Esophagus mucosa (tissue), 1 donor: ENCODE measurements around the gene AOC1. TPM values are rescaled to one million over a fixed set of nuclear protein-coding genes. Genes with fewer than 3 reads are reported as not detected.
A peak's percentile ranks its signal among the peaks of the same experiment; 100 is the strongest.

ENCODE experiments used
- ATAC-seq: fragments of 200-7000 bp; cut with Tn5 transposase; one replicate; pipeline ENCODE4 v1.9.1; 2020
- total RNA-seq: library from RNA; stranded (reverse); gene quantifications from one replicate; pipeline ENCODE4 v1.2.4, GENCODE V29; 2023
- donor health status: DM: yes; HTN: yes; CAD: no.

Gene AOC1
- total RNA-seq, 1 donor from 2014 or later: 6.3 TPM

DNA sequence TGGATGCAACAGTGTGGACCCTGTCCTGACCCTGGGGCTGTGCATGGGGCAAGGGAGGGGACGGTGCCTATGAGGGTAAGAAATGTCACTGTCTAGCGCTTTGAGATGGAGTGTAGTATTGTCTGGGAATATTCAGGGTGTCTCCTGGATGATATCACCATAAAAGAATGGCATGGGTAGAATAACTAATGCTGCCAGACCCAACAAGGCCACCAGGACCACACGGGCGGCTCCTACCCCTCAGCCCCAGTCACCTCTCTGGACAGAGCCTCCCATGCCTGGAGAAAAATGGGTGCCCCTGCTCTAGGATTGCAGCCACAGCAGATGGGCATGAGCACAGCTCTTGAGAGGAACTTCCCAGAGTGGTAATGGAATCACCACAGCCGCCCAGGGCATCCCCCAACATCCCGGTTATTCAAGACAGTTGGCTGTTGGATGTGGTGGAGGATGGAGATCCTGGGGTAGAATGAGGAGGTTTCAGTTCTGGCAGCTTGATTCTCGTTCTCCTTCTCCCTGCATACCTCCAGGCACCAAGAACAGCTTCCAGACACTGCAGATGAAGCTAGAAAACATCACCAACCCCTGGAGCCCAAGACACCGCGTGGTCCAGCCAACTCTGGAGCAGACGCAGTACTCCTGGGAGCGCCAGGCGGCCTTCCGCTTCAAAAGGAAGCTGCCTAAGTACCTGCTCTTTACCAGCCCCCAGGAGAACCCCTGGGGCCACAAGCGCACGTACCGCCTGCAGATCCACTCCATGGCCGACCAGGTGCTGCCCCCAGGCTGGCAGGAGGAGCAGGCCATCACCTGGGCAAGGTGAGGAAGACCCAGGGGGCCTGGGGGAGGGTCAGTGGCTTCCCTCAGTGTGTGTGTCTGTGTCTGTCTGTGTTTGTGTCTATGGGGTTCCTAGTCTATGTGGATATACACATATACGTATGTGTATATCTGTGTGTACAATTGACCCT, 6.2 kb downstream of the AOC1 start:
- no peak for ATAC-seq

DNA sequence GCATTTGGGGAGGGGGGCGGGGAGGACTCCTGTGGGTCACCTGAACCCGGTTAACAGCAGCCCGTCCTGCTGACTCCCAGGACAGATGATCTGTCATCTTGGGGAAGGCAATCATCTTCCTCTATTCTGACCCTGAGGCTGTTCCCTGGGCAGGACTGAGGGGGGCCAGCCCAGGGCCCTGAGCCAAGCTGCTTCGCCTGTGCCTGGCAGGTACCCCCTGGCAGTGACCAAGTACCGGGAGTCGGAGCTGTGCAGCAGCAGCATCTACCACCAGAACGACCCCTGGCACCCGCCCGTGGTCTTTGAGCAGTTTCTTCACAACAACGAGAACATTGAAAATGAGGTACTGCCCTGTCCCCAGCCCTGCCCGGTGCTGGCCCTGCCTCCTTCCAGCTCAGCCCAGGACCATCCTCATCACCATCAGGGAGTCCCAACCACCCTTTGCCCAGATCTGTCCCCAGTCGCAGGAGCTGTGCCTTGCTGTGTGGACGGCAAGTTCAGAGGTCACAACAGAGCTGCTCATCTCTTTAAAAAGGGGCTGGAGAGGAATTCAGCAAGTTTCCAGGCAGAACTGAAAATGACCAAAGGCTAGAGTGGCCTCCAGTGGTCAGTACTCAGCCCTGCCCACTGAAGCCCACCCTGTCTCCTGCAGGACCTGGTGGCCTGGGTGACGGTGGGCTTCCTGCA, 8.1 kb downstream of the AOC1 start:
- no peak for ATAC-seq

DNA sequence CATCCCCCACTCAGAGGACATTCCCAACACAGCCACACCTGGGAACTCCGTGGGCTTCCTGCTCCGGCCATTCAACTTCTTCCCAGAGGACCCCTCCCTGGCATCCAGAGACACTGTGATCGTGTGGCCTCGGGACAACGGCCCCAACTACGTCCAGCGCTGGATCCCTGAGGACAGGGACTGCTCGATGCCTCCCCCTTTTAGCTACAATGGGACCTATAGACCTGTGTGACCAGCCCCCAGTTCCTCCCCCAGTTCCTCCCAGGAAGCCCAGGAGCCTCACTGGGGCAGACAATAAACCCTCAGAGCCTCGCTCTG, 8.6 kb downstream of the AOC1 start:
- ATAC-seq: no peak

DNA sequence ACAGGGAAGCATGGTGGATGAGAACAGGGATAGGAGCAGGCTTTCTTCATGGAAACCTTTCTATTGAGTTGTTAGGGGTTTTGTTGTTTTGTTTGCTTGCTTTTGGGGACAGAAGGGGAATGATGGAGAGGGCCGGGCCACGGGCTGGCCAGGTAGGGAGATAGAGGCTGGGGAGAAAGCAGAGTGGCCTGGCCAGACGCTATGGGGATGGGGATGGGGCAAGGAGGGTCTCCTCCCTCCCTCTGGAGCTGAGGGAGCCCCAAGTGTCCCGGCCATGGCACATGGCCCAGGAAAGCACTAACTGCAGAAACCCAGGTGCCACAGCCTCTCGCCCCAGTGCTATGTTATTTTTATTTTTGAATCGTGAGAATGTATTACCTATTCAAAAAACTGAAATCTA, 10.0 kb downstream of the AOC1 start:
- ATAC-seq: no peak

DNA sequence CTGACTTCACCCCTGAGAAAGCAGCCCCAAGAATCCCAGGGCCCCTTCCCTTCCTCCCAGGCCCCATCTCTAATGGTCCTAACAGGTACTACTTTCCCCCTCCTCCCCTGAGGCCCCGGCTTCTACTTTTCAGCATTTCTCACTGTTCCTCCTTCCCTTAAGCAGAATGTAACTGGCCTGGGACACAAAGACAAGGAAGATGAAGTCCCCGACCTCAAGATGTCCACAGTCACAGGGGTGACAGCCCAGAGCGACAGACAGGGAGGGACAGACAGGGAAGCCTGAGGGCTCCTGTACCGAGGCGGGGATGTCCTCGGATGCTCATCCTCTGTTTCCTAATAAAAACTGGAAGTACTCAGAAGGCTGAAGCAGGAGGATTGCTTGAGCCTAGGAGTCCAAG, 11.6 kb downstream of the AOC1 start:
- no peak for ATAC-seq

DNA sequence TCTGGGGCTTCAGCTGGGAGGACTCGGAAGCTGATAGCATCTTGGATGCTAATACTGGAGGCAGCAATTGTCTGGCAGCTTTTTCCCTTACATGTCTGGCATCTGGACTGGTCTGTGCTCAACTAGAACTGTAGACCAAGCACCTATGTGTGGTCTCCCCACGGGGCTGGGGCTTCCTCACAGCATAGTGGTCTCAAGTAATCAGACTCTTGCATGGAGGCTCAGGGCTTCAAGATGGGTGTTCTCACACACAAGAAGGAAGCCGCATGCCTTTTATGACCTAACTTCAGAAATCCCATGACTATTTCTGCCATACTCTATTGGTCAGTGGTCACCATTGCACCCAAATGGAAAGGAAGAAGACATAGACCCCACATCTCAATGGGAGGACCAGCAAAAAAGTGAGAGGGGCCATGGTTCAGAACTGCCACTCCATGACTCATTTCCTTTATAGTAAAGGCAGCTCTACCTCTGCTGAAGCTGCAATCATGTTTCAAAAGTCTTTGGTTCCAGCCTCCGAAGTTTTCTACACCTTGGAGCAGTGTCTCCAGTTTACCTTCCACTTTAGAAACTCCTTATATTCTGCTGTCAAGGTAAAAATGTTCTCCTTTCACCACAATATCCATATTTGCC, 14.7 kb downstream of the AOC1 start:
- no peak for ATAC-seq

DNA sequence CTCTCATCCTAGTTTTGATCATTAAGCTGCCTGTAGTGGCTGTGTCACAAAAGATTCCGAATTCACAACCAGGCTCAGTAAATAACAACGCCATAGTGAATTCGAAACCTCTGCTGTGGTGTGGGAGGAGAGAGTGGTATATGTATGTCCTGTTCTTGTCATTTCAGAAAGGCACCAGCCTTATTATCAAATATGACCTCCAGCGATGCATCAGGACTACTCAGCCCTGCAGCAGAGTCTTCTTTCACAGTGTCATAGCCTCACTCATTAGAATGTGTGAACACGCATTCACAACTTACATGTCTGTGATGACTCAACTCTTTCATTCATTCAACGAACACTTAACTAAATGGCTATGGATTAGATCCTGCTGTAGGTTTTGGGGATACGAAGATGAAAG, 15.3 kb downstream of the AOC1 start:
- ATAC-seq: no peak

DNA sequence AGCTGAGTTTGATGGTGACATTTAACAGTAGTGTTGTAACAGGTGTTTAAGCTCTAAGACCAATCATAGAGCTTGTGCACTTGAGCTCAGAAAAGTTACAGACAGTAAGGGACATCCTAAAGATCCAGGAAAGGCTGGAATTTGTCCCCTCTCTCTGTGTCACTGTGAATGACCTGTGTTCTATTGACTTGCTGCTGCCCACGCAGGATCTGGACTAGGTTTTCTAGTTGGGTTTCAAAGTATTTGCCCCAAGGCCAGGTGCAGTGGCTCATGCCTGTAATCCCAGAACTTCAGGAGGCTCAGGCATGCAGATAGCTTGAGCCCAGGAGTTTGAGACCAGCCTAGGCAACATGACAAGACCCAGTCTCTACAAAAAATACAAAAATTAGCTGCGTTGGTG, 17.1 kb downstream of the AOC1 start:
- no peak for ATAC-seq

DNA sequence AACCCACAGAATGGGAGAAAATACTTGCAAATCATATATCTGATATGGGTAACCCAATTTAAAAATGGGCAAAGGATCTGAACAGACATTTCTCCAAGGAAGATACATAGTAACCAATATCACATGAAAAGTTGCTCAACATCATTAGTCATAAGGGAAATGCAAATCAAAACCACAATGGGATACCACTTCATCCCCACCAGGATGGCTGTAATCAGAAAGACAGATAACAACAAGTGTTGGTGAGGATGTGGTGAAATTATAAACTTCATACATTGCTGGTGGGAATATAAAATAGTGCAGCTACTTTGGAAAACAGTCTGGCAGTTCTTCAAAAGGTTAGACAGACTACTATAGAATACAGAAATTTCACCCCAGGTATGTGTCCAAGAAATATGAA, 19.3 kb downstream of the AOC1 start:
- ATAC-seq: no peak

DNA sequence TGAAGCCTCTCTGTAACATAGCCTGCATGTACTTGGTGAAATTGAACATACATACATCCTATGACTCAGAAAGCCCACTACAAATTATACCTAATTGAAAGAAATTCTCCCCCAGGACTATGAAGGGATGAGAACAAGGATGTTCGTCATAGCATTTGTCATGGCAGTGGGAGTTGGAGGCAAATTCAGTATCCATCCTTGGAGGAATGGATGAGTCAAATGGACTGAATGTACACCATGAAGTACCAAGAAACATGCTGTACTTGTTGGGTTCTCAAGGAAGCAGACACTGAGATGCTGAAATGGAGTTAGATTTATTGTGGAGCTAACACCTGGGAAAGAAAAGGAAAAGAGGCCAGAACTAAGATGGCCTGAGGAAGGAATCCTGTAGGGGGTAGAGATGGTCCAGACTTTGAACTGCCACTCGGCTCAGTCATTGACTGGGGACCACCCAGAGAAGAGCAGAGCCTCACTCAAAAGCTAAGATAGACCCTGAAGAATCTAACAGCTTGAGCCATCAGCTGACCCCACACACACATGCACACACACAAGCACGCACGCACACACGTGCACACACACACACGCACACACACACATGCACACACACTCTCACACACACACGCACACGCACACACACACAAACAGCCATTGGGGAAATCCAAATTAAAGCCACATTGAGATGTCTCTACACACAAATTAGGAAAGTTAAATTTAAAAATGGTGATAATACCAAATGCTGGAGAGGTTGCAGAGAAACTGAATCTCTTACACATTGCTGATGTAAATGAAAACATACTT, 22.3 kb downstream of the AOC1 start:
- no peak for ATAC-seq

DNA sequence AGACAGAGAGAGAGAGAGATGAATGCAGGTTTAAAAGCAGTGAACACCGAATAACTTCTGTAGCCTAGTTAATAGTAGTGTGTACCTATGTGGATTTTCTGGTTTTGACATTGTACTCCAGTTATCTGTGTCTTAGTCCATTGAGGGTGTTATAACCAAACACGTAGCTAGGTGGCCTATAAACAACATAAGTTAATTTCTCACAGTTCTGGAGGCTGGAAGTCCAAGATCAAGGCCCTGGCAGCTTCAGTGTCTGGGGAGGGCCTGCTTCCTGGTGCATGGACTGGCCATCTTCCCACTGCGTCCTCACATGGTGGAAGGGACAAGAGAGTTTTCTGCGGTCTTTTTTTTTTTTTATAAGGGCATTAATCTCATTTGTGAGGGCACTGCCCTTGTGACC, 23.5 kb downstream of the AOC1 start:
- no peak for ATAC-seq

DNA sequence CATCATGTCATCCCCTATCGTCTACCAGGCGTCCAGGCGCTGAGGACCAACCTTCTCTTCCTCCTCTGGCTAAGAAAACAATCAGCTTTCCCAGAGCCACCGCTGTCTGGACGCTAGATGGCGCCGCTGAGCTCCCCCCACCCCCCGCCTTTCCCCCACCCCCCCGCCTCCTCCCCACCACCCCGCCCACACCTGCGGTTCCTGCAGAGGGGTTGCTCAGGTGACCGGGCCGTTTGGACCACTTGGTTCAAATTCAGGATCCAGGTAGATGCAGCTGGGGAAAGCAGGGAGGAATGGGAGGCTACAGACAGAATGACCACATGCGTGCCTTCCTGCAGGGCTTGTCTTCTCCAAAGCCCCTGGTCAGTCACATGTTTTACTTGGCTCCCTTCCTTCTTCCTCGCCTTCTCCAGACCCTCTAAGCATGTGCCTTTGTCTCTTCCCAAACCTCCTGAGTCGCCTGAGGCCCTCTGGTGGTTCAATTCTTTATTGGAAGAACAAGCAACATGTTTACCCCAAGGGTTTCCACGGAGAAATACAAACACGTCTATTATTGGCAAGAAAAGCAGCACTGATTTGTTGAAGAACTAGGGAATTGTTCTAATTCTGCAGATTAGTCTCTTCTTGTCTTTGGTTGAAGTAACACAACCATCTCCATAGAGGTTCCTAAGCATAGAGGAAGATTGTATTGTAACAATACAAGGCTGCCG, 24.7 kb downstream of the AOC1 start:
- no peak for ATAC-seq

DNA sequence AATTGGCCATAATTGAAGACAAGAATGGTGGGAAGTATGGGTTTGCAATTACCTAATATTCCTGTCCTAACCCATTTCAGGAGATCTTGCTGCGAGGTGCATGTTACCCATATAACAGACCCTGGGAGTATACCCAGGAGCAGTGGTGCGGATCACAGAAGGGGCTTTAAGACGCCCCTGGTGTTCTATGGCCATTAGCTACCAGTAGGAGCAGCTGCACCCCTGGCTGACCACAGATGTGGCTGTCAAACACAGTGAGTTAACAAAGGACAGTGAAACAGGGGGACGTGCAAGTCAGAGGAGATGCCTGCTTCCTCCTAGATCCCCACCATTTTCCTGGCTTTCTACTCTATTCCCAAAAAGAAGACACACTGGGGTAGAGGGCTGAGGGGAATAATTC, 25.2 kb downstream of the AOC1 start:
- ATAC-seq: no peak

DNA sequence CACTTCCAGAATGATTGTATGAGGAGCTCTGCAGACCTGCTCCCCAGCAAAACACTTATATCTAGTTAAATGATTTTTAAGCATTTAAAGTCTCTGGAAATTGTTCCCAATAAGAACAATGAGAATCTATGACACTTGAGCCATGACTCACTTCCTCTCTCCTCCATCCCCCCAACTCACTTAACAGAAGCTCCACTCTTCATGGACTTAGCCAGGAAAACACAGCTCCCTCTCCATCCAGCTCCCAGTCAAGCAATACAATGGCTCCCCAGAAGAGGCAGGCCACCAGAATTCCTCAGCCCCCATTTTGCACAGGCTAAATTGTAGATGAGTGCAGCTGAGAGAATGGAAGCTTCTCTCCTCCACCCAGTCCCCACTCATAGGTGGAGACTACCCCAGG, 27.0 kb downstream of the AOC1 start:
- no peak for ATAC-seq

DNA sequence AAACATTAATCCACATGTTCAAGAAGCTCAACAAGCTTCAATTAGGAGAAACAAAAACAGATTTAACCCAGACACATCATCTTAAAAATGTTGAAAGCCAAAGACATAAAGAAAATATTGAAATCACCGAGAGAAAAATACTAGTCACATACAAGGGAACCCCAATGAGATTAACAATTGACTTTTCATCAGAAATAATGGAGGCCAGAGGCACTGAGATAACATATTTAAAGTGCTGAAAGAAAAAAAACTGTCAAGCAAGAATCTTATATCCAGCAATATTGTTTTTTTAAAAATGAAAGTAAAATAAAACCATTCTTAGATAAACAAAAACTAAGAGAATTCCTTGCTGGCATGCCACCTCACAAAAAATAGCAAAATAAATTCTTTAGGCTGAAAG, 28.9 kb downstream of the AOC1 start:
- no peak for ATAC-seq

DNA sequence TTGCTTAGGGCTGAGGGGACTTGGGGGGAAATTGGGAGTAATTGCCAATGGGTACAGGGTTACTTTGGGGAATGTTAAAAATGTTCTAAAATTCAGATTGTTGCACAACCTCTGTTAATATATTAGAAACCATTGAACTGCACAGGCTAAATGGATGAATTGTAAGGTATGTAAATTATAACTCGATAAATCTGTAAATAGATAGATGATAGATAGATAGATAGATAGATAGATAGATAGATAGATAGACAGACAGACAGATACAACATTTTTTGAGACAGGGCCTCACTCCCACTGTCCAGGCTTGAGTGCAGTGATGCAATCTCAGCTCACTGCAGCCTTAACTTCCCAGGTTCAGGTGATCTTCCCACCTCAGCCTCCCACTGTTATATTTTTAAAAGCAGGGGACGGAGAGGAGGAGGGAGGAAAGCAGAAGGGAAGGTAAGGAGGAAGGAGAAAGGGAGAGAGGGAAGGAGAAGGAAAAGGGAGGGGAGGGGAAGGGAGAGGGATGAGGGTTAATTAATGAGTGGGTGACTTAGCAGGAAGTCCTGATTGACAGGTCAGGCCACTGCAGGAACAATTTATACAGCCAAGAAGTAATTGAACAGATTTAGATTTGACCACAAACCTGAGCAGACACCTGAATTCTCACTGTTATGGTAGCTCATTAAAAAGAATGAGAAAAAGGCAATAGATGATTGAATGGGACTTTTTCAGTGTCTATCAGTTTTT, 38.7 kb downstream of the AOC1 start:
- no peak for ATAC-seq

DNA sequence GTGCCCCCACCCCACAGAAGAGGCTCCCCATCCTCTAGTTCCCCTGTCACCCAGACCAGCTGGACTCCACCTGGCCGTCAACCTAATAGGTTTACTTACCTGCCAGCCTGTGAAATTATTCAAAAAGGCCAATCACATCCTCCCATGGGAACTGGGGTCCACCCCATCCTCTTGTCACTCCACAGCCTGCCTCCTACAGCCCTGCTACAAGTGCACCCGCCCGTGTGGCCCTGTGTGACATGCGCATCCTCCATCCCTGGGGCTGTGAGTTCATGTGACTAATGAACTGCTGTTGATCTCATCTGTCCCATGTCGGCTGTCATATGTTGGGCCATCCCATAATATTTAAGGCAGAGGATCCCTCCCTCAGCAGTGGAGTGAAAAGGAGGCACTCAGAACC, 39.4 kb downstream of the AOC1 start:
- ATAC-seq: no peak

DNA sequence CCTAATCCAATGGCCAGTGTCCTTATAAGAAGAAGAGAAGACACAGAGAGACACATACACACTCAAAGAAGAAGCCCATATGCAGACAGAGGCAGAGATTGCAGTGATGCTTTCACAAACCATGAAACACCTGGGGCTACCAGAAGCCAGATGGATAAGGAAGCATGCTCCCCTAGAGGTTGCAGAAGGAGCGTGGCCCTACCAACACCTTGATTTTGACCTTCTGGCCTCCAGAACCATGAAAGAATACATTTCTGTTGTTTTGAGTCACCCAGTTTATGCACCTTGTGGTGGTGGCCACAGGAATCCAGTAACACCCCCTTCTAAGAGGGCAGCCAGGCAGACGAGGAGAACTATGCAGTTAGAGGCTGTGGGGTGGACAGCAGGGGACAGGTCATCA, 43.5 kb downstream of the AOC1 start:
- ATAC-seq: no peak

DNA sequence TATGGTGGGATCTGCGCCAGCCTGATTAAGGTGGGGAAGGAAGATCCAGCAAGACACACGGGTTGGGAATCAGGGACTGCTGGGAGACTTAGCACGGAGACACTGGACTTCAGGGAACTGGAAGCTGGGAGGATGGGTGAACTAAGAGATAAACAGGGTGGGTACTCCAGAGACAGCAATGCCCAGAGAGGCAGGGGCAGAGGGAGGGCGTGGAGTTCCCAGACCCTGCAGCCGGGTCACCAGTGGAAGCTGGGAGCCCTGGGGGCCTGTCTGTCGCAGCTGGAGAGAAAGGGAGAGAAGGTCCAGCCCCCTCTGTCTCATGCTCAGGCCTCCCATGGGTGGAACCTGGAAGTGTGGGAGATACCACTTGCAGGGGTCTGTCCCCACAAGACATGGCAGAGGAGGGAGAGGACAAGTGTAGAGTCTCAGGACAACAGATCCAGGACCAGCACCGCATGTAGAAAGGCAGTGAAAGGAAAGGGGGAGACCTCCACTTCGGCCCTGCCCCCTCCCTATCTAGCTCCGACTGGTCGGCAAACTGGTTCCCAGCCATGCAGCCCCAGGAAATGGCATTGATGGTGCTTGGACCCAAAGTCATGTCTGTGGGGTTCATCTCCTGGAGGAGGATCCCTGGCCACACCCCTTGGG, 44.4 kb downstream of the AOC1 start:
- no peak for ATAC-seq

DNA sequence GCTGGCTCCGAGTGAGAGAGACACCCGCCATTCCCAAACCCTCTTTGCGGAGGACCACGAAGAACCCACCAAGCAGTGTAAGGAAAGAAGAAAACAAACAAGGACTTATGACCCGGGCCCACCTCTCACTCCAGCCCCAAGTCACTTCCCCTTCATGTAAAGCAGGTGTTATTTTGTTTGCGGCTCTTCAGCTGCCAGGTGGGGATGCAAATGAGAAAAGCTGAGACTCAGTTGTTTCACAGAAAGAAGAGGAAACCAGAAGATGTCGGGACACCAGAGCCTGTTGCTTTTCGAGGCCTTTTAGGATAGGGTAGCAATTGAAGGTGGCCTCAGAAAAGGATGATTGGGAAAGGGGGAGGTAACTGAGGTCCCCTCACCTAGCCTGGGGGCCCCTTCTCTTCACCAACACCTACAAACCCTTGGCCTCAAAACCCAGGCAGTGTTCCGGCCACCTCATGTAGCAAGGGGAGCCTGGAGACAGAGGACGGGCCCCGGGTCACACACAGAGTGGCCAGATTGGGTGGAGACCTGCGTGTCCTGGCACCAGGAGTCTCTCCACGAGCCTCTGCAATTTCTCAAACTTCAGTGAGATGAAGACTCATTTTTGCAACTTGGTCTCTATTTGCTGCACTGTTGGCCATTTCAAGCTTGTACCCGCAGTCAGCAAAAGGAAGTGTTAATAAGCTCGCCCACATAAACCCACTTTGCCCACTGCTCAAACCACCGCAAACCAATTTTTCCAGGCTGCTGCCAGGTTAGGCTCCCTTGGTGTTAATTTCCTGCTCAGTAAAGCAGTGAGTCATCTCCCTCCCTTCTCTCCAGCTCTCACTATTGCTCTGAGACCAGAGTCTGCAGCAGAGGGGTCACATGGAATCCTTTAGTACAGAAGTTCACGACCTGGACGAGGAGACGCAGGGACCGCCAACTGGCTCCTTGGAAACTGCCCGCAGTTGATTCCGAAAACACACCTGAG, 45.5 kb downstream of the AOC1 start:
- peak; percentile 22 for ATAC-seq
